ENCODE data around the gene HNF4A.

Gene HNF4A

DNA sequence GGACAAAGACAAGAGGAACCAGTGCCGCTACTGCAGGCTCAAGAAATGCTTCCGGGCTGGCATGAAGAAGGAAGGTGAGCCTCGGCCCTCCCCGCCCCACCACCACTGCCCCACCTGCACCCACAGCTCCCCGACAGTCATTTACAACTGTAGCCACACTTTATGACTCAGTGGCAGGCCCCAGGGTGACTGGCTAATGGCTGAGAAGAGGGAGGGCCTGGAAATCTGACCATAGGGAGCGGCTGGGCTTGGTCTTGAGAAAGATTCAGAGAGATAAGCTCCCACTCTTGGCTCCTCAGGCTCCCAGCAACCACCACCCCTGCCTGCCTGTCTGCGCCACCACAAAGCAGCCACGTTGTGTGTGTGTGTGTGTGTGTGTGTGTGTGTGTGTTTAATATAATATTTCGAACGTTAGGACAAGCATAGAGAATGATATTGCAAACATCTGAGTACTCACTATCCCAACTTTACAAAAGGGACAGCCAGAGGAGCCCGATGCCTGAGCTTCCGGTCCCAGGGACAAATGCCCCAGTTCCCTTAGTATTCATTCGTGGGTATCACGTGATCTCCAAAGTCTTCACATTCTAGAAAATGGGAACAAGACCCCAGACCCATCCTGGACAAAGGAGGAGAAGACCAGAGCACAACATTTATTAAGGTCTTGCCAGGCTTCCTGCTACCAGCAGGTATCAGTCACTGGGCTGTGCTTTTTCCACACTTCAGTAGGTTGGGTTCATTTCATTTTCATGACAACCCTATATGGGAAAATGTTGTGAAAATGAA, 52.1 kb downstream of the HNF4A start:
- Histone ChIP-seq H3K27me3 (ENCODE audit: insufficient read depth, low read length, poor library complexity) (peaks cover 4% of the 10 kb centered on the region), H3K9me3 (ENCODE audit: insufficient read depth, low read length, severe bottlenecking) (no peaks in the 10 kb centered on the region), H3K4me1 (ENCODE audit: insufficient read depth, low read length) (no peaks in the 10 kb centered on the region), H2AFZ (ENCODE audit: low read depth, low read length) (no peak overlapping the region), H3K9ac (ENCODE audit: low read depth, low read length) (no peak overlapping the region), H3K79me2 (ENCODE audit: insufficient read depth, low read length) (no peaks in the 10 kb centered on the region), H4K20me1 (ENCODE audit: insufficient read depth, low read length) (no peaks in the 10 kb centered on the region; the same call in 1 of the 2 replicates), H3K27ac (ENCODE audit: low read length) (no peak overlapping the region), H3K4me2 (ENCODE audit: insufficient read depth, low read length) (no peak overlapping the region), H3K4me3 (ENCODE audit: low read depth in 1 of 2, low read length in 2 of 2) (no peak overlapping the region), H3K36me3 (ENCODE audit: insufficient read depth, low read length) (no peaks in the 10 kb centered on the region)
- no peak for DNase-seq
- no peak for ATAC-seq (ENCODE audit: insufficient read depth, low read depth)
- TF ChIP-seq EZH2 (IDR thresholded peaks at IDR 0.05; ENCODE audit: borderline replicate concordance, low read depth, low read length, severe bottlenecking) = no peak

DNA sequence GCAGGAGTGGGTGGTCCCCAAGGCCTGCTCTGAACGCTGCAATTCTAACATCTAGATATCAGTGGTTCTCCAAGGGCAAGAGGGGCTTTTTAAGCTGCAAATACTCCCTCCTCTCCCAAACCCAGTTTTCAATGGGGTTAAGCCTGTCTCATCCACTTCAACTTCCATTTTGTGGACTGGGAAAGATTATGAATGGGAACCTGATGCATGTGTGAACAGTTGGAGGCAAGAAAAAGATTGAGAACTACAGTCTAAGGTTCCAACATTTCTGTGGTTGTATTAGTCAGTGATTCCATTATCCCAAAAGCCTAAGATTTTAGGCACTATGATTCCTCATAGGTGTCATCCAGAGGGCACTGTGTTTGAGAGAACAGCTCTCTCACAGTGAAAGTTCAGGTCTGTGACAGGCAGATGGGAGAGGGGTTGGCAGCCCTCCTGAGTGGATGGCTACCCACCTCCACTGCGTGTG, 53.7 kb downstream of the HNF4A start:
- no peak overlapping the region for H3K27ac ChIP-seq (ENCODE audit: low read length)
- no peaks in the 10 kb centered on the region for H3K79me2 ChIP-seq (ENCODE audit: insufficient read depth, low read length)
- H3K4me1 ChIP-seq (ENCODE audit: insufficient read depth, low read length) = no peaks in the 10 kb centered on the region
- DNase-seq (no peak), ATAC-seq (ENCODE audit: insufficient read depth, low read depth) (no peak)
- H3K9ac ChIP-seq (ENCODE audit: low read depth, low read length) = no peak overlapping the region
- no peak for TF ChIP-seq EZH2 (IDR thresholded peaks at IDR 0.05; ENCODE audit: borderline replicate concordance, low read depth, low read length, severe bottlenecking)
- TF ChIP-seq, protein P1, sequence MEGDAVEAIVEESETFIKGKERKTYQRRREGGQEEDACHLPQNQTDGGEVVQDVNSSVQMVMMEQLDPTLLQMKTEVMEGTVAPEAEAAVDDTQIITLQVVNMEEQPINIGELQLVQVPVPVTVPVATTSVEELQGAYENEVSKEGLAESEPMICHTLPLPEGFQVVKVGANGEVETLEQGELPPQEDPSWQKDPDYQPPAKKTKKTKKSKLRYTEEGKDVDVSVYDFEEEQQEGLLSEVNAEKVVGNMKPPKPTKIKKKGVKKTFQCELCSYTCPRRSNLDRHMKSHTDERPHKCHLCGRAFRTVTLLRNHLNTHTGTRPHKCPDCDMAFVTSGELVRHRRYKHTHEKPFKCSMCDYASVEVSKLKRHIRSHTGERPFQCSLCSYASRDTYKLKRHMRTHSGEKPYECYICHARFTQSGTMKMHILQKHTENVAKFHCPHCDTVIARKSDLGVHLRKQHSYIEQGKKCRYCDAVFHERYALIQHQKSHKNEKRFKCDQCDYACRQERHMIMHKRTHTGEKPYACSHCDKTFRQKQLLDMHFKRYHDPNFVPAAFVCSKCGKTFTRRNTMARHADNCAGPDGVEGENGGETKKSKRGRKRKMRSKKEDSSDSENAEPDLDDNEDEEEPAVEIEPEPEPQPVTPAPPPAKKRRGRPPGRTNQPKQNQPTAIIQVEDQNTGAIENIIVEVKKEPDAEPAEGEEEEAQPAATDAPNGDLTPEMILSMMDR (IDR thresholded peaks at IDR 0.05; ENCODE audit: borderline replicate concordance, extremely low read depth, low read length, poor library complexity, severe bottlenecking) = no peak
- H3K36me3 ChIP-seq (ENCODE audit: insufficient read depth, low read length) = no peaks in the 10 kb centered on the region
- no peak overlapping the region for H3K4me3 ChIP-seq (ENCODE audit: low read depth in 1 of 2, low read length in 2 of 2)
- H4K20me1 ChIP-seq (ENCODE audit: insufficient read depth, low read length) = no peaks in the 10 kb centered on the region
- no peak overlapping the region for H3K4me2 ChIP-seq (ENCODE audit: insufficient read depth, low read length)
- no peaks in the 10 kb centered on the region for H3K9me3 ChIP-seq (ENCODE audit: insufficient read depth, low read length, severe bottlenecking)
- no peak overlapping the region for H2AFZ ChIP-seq (ENCODE audit: low read depth, low read length)
- H3K27me3 ChIP-seq (ENCODE audit: insufficient read depth, low read length, poor library complexity) = peaks cover 4% of the 10 kb centered on the region

DNA sequence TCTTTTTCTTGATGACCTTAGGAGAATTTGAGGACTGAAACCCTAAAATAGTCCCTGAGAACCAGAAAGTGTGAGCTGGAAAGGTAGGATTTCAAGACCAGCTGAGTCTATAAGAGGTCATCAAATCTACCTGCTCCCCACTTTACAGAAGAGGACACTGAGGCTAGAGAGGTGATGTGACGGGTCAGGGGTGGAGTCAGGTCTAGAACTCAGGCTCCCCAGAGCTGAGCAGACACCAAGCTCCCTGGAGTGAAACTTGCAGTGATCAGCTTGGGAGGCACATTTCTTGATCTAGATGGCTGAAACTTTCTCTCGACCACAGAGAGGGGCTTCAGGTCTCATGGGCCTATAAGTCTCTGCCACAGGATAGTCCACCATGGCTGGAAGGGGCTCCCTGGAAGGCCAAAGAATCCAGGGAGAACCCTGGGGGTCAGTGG, 55.1 kb downstream of the HNF4A start:
- Histone ChIP-seq H4K20me1 (ENCODE audit: insufficient read depth, low read length) (no peaks in the 10 kb centered on the region; the same call in 1 of the 2 replicates), H3K36me3 (ENCODE audit: insufficient read depth, low read length) (no peaks in the 10 kb centered on the region), H2AFZ (ENCODE audit: low read depth, low read length) (no peak overlapping the region), H3K79me2 (ENCODE audit: insufficient read depth, low read length) (no peaks in the 10 kb centered on the region), H3K4me2 (ENCODE audit: insufficient read depth, low read length) (no peak overlapping the region), H3K9me3 (ENCODE audit: insufficient read depth, low read length, severe bottlenecking) (no peaks in the 10 kb centered on the region), H3K27me3 (ENCODE audit: insufficient read depth, low read length, poor library complexity) (peaks cover 4% of the 10 kb centered on the region), H3K27ac (ENCODE audit: low read length) (no peak overlapping the region), H3K4me3 (ENCODE audit: low read depth in 1 of 2, low read length in 2 of 2) (no peak overlapping the region), H3K9ac (ENCODE audit: low read depth, low read length) (no peak overlapping the region), H3K4me1 (ENCODE audit: insufficient read depth, low read length) (no peaks in the 10 kb centered on the region)
- TF ChIP-seq, protein P1 (IDR thresholded peaks at IDR 0.05; ENCODE audit: borderline replicate concordance, extremely low read depth, low read length, poor library complexity, severe bottlenecking) = no peak
- no peak for TF ChIP-seq EZH2 (IDR thresholded peaks at IDR 0.05; ENCODE audit: borderline replicate concordance, low read depth, low read length, severe bottlenecking)
- ATAC-seq (ENCODE audit: insufficient read depth, low read depth) = no peak
- no peak for DNase-seq

DNA sequence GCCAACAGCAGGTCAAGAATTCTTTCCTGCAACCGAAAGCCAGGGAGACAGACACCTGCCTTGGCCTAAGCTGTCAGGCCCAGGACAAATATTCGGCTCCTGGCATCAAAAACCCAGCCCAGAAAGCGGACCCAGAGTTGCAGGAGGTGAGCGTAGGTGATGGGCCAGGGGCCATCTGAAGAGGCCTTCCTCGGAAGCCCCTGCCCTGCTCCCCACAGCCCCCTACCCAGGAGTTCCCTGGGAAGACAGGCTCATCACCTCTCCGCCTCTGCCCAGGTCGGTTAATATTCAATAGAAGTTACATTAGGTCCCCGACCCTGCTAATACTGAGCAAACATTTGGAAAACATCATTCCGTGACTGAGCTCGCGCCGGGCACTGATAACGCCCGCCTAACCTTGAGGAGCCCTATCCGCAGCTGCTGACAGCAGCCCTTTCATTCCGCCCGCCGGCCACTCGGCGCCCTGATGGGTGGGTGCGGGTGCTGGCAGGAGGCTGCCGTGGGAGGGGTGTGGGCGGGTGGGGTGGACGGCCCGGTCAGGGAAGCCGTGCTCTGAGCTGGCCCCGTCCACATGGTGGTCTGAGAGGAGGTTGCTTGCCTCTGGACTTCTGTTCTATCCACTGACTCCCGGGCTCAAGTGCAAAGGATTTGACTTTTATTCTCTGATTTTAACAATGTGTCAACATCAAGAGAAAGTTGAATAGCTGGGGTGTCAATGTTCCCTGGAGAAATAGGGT, 55.7 kb downstream of the HNF4A start:
- H3K4me1 ChIP-seq (ENCODE audit: insufficient read depth, low read length) = no peaks in the 10 kb centered on the region
- no peak for TF ChIP-seq EZH2 (IDR thresholded peaks at IDR 0.05; ENCODE audit: borderline replicate concordance, low read depth, low read length, severe bottlenecking)
- TF ChIP-seq, protein P1 (IDR thresholded peaks at IDR 0.05; ENCODE audit: borderline replicate concordance, extremely low read depth, low read length, poor library complexity, severe bottlenecking) = no peak
- peaks cover 8% of the 10 kb centered on the region for H3K27me3 ChIP-seq (ENCODE audit: insufficient read depth, low read length, poor library complexity)
- H3K9ac ChIP-seq (ENCODE audit: low read depth, low read length) = no peak overlapping the region
- ATAC-seq (ENCODE audit: insufficient read depth, low read depth) = no peak
- no peaks in the 10 kb centered on the region for H3K79me2 ChIP-seq (ENCODE audit: insufficient read depth, low read length)
- no peaks in the 10 kb centered on the region; the same call in 1 of the 2 replicates for H4K20me1 ChIP-seq (ENCODE audit: insufficient read depth, low read length)
- no peak overlapping the region for H3K4me2 ChIP-seq (ENCODE audit: insufficient read depth, low read length)
- DNase-seq = no peak
- no peak overlapping the region for H3K4me3 ChIP-seq (ENCODE audit: low read depth in 1 of 2, low read length in 2 of 2)
- no peak overlapping the region for H2AFZ ChIP-seq (ENCODE audit: low read depth, low read length)
- no peaks in the 10 kb centered on the region for H3K9me3 ChIP-seq (ENCODE audit: insufficient read depth, low read length, severe bottlenecking)
- no peak overlapping the region for H3K27ac ChIP-seq (ENCODE audit: low read length)
- H3K36me3 ChIP-seq (ENCODE audit: insufficient read depth, low read length) = no peaks in the 10 kb centered on the region
